ENCODE results near the gene CFAP119. TPM values are rescaled to one million over a fixed set of nuclear protein-coding genes. Genes with fewer than 3 reads are reported as not detected.
A peak's percentile ranks its signal among the peaks of the same experiment; 100 is the strongest.

CFAP119 gene
- polyA plus RNA-seq, 1 donor (not counting 4 experiments of a cell fraction or from before 2014, with no cell fraction given) = 3.0 TPM

DNA sequence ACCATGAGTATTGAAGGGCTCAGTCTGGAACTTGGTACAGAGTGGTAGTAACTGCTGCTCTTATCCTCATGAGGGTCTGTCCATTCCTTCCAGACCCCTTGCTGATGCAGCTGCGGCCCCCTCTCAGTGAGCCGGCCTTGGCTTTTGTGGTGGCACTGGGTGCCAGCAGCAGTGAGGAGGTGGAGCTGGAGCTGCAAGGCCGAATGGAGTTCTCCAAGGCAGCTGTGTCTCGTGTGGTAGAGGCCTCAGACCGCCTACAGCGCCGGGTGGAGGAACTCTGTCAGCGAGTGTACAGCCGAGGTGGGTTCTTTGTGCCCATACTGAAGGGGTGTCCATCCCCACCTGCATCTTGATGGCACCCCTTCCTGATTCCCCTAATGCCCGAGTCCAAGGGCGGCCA is 2.2 kb upstream of the CFAP119 start:
- H3K9ac ChIP-seq (ENCODE audit: control insufficient read depth, extremely low read depth, insufficient read depth, low read length) = no peak overlapping the region
- FAIRE-seq (no peak), DNase-seq (ENCODE audit: low read depth, low spot score) (no peak)
- H3K4me2 ChIP-seq (ENCODE audit: control insufficient read depth, extremely low read depth, insufficient read depth, low read depth, low read length) = no peak overlapping the region
- H3K27me3 ChIP-seq (ENCODE audit: control insufficient read depth, extremely low read depth, insufficient read depth, low read length) = no peaks in the 10 kb centered on the region
- no peak overlapping the region for H3K4me3 ChIP-seq (ENCODE audit: control insufficient read depth in 2 of 3, extremely low read depth in 1 of 3, insufficient read depth in 2 of 3, low read depth in 1 of 3, low read length in 3 of 3)
- dilution Hi-C loops (cut with MboI; ENCODE audit: extremely low pct_ligation_motif_present, low sequenced_read_pairs) = no loop called here
- no peaks in the 10 kb centered on the region for H3K9me1 ChIP-seq (ENCODE audit: control insufficient read depth, extremely low read depth, insufficient read depth, low read length)
- peaks cover 25% of the 10 kb centered on the region for H3K79me2 ChIP-seq (ENCODE audit: control insufficient read depth, insufficient read depth, low read length)
- no peaks in the 10 kb centered on the region for H4K20me1 ChIP-seq (ENCODE audit: control insufficient read depth, extremely low read depth, insufficient read depth, low read length)
- H3K36me3 ChIP-seq (ENCODE audit: control insufficient read depth in 2 of 2, extremely low read depth in 1 of 2, insufficient read depth in 2 of 2, low read length in 2 of 2) = peaks cover 36 to 41% of the 10 kb centered on the region in 2 experiments
- peaks cover 17% of the 10 kb centered on the region for H3K4me1 ChIP-seq (ENCODE audit: control insufficient read depth, extremely low read depth, insufficient read depth, low read length)
- H2AFZ ChIP-seq (ENCODE audit: control insufficient read depth, low read length) = no peak overlapping the region
- TF ChIP-seq, protein P1, sequence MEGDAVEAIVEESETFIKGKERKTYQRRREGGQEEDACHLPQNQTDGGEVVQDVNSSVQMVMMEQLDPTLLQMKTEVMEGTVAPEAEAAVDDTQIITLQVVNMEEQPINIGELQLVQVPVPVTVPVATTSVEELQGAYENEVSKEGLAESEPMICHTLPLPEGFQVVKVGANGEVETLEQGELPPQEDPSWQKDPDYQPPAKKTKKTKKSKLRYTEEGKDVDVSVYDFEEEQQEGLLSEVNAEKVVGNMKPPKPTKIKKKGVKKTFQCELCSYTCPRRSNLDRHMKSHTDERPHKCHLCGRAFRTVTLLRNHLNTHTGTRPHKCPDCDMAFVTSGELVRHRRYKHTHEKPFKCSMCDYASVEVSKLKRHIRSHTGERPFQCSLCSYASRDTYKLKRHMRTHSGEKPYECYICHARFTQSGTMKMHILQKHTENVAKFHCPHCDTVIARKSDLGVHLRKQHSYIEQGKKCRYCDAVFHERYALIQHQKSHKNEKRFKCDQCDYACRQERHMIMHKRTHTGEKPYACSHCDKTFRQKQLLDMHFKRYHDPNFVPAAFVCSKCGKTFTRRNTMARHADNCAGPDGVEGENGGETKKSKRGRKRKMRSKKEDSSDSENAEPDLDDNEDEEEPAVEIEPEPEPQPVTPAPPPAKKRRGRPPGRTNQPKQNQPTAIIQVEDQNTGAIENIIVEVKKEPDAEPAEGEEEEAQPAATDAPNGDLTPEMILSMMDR (optimal IDR thresholded peaks at IDR 0.05 in 1 of 3, IDR thresholded peaks at IDR 0.05 in 1 of 3, conservative IDR thresholded peaks at IDR 0.05 in 1 of 3; ENCODE audit: extremely low read depth in 1 of 3, insufficient read depth in 2 of 3, low read length in 3 of 3) = no peak
- TF ChIP-seq EZH2 (IDR thresholded peaks at IDR 0.05; ENCODE audit: low read length) = no peak
- no peaks in the 10 kb centered on the region for H3K9me3 ChIP-seq (ENCODE audit: control insufficient read depth, low read depth, low read length)
- H3K27ac ChIP-seq (ENCODE audit: control insufficient read depth, insufficient read depth, low read length) = no peak overlapping the region

DNA sequence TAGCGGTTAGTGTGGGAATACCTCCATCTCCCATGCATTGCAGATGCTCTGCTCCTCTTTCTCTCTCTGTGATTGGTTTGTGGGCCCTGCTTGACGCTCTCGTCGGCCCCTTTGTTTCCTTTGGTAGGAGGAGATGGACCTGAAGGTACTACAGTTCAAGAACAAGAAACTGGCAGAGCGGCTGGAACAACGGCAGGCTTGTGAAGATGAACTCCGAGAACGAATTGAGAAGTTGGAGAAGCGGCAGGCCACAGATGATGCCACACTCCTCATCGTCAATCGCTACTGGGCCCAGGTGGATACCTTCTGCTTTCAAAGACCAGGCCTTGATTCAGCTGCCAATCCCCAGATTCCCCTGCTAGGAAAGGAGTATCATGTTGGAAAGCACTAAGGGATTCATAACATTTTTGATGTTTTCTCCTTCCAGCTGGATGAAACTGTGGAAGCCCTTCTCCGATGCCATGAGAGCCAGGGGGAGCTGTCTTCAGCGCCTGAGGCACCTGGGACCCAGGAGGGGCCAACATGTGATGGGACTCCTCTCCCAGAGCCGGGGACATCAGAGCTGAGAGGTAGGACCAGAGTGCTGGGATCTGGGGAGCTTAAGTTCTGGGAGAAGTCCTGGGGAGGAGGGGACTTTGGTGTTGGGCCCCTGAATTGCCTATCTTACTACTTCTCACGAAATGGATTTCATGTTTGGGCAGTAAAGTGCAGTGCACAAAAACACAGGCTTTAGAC is 1.3 kb upstream of the CFAP119 start:
- Histone ChIP-seq H3K4me2 (ENCODE audit: control insufficient read depth, extremely low read depth, insufficient read depth, low read depth, low read length) (peak overlapping the region; percentile 86), H3K9me3 (ENCODE audit: control insufficient read depth, low read depth, low read length) (no peaks in the 10 kb centered on the region), H2AFZ (ENCODE audit: control insufficient read depth, low read length) (no peak overlapping the region), H4K20me1 (ENCODE audit: control insufficient read depth, extremely low read depth, insufficient read depth, low read length) (no peaks in the 10 kb centered on the region), H3K36me3 (ENCODE audit: control insufficient read depth in 2 of 2, extremely low read depth in 1 of 2, insufficient read depth in 2 of 2, low read length in 2 of 2) (peaks cover 29 to 32% of the 10 kb centered on the region in 2 experiments), H3K4me3 (ENCODE audit: control insufficient read depth in 2 of 3, extremely low read depth in 1 of 3, insufficient read depth in 2 of 3, low read depth in 1 of 3, low read length in 3 of 3) (peak overlapping the region; percentile 75 to 89 (median 75)), H3K4me1 (ENCODE audit: control insufficient read depth, extremely low read depth, insufficient read depth, low read length) (peaks cover 17% of the 10 kb centered on the region), H3K27me3 (ENCODE audit: control insufficient read depth, extremely low read depth, insufficient read depth, low read length) (no peaks in the 10 kb centered on the region), H3K9ac (ENCODE audit: control insufficient read depth, extremely low read depth, insufficient read depth, low read length) (peak overlapping the region; percentile 84), H3K9me1 (ENCODE audit: control insufficient read depth, extremely low read depth, insufficient read depth, low read length) (no peaks in the 10 kb centered on the region), H3K79me2 (ENCODE audit: control insufficient read depth, insufficient read depth, low read length) (peaks cover 25% of the 10 kb centered on the region), H3K27ac (ENCODE audit: control insufficient read depth, insufficient read depth, low read length) (peak overlapping the region; percentile 73)
- FAIRE-seq (peak; percentile 26), DNase-seq (ENCODE audit: low read depth, low spot score) (no peak)
- TF ChIP-seq EZH2 (IDR thresholded peaks at IDR 0.05; ENCODE audit: low read length) = no peak
- TF ChIP-seq, protein P1 (optimal IDR thresholded peaks at IDR 0.05 in 1 of 3, IDR thresholded peaks at IDR 0.05 in 1 of 3, conservative IDR thresholded peaks at IDR 0.05 in 1 of 3; ENCODE audit: extremely low read depth in 1 of 3, insufficient read depth in 2 of 3, low read length in 3 of 3) = no peak
- dilution Hi-C loops (cut with MboI; ENCODE audit: extremely low pct_ligation_motif_present, low sequenced_read_pairs) = no loop called here
